HCT116 (cell line): ENCODE data around the gene CNTFR. TPM values are rescaled to one million over a fixed set of nuclear protein-coding genes. Genes with fewer than 3 reads are reported as not detected.

Experiments
- ATAC-seq: fragments of 200-7000 bp; cut with Tn5 transposase; 2 replicates; pipeline ENCODE4 v1.9.1; 2020; ENCODE audit warnings: mild to moderate bottlenecking, moderate library complexity
- BruUV-seq: library from RNA; stranded (reverse); fragments of 400-500 nt; replicated peaks from 2 replicates; lab custom pipeline; 2021; lab: Mats Ljungman, UMichigan
- CTCF ChIA-PET: fragments of 300-600 bp; sonication (Branson Sonifier 250); formaldehyde crosslinking; loops from one replicate; lab custom pipeline; 2021; ENCODE audit warnings: antibody characterized with exemption; lab: Charles Lee
- POLR2A ChIA-PET: fragments of 300-600, 350-600 bp; sonication (Branson Sonifier 250); formaldehyde crosslinking; loops from one replicate; lab custom pipeline; 2021; ENCODE audit warnings: antibody characterized with exemption; lab: Charles Lee
- RAD21 ChIA-PET, 2 experiments: fragments of 300-600 bp; sonication (Branson Sonifier 250); formaldehyde crosslinking; loops; one replicate each; lab custom pipeline; 2023; ENCODE audit warnings: low total read pairs in 2 of 2; ENCODE audit not compliant: uncharacterized antibody in 2 of 2, unreplicated experiment in 2 of 2, low non-redundant PET in 1 of 2; lab: Charles Lee
- DNase-seq: peaks from one replicate; pipeline ENCODE4 v3.0.0-alpha.2; 2010; ENCODE audit warnings: low read depth, low spot score
- H2AFZ ChIP-seq: fragments of 200-600 bp; shearing (Covaris generic), sonication (generic); 2 replicates; pipeline ENCODE4 v1.6.1; 2017; ENCODE audit warnings: low read depth, mixed run types, mixed read lengths, antibody characterized with exemption, low read length; ENCODE audit not compliant: poor library complexity, severe bottlenecking
- H3K27ac ChIP-seq: 2 replicates; pipeline ENCODE4 v1.5.1; 2012; ENCODE audit warnings: low read depth, low read length
- H3K27me3 ChIP-seq: fragments of 200-600 bp; sonication (generic); 2 replicates; pipeline ENCODE4 v1.6.1; 2016; ENCODE audit warnings: mixed run types, low read length, mixed read lengths; ENCODE audit not compliant: insufficient read depth
- H3K36me3 ChIP-seq, 2 experiments: fragments of 200-500 bp in 1 of 2; fragments of 200-600 bp in 1 of 2; sonication (Bioruptor generic) in 1 of 2; sonication (generic) in 1 of 2; 2 replicates each; pipeline versions ENCODE4 v1.5.1 to v1.6.1; 2014 to 2016; ENCODE audit warnings: low read length in 2 of 2, inconsistent platforms in 1 of 2, mixed read lengths in 1 of 2, mixed run types in 1 of 2; ENCODE audit not compliant: insufficient read depth in 2 of 2, control insufficient read depth in 1 of 2
- H3K4me1 ChIP-seq, 2 experiments: fragments of 200-600 bp in 1 of 2; sonication (generic) in 1 of 2; 2 replicates each; pipeline versions ENCODE4 v1.5.1 to v1.6.1; 2012 to 2017; ENCODE audit warnings: low read length in 2 of 2, inconsistent platforms in 1 of 2, mild to moderate bottlenecking in 1 of 2, mixed read lengths in 1 of 2, mixed run types in 1 of 2, moderate library complexity in 1 of 2; ENCODE audit not compliant: insufficient read depth in 2 of 2, control insufficient read depth in 1 of 2
- H3K4me2 ChIP-seq: fragments of 200-600 bp; sonication (generic); 2 replicates; pipeline ENCODE4 v1.6.1; 2017; ENCODE audit warnings: mixed run types, low read length, mixed read lengths
- H3K4me3 ChIP-seq, 2 experiments: fragments of 200-600 bp in 1 of 2; sonication (generic) in 1 of 2; replicated peaks in 1 of 2; 2 replicates each; pipeline ENCODE4 v1.5.1; 2011 to 2016; ENCODE audit warnings: low read length in 2 of 2, control low read depth in 1 of 2, low read depth in 1 of 2, mild to moderate bottlenecking in 1 of 2, mixed read lengths in 1 of 2, mixed run types in 1 of 2
- H3K79me2 ChIP-seq: fragments of 200-600 bp; sonication (generic); 2 replicates; pipeline ENCODE4 v1.6.1; 2017; ENCODE audit warnings: mild to moderate bottlenecking, mixed run types, low read length, moderate library complexity, mixed read lengths; ENCODE audit not compliant: insufficient read depth
- H3K9ac ChIP-seq: fragments of 200-600 bp; sonication (generic); 2 replicates; pipeline ENCODE4 v1.6.1; 2016; ENCODE audit warnings: low read length, mixed read lengths
- H3K9me2 ChIP-seq: fragments of 200-600 bp; sonication (generic), shearing (Covaris generic); 2 replicates; pipeline ENCODE4 v1.6.1; 2017; ENCODE audit warnings: mixed run types, mild to moderate bottlenecking, moderate library complexity; ENCODE audit not compliant: insufficient read depth
- H3K9me3 ChIP-seq, 2 experiments: fragments of 200-500 bp in 1 of 2; fragments of 200-600 bp in 1 of 2; sonication (Bioruptor generic) in 1 of 2; sonication (generic) in 1 of 2; 2 replicates each; pipeline ENCODE4 v1.6.1; 2014 to 2017; ENCODE audit warnings: low read length in 2 of 2, mixed read lengths in 2 of 2, inconsistent platforms in 1 of 2, low read depth in 1 of 2, mild to moderate bottlenecking in 1 of 2, mixed run types in 1 of 2, moderate library complexity in 1 of 2; ENCODE audit not compliant: control insufficient read depth in 1 of 2, insufficient read depth in 1 of 2
- H4K20me1 ChIP-seq: fragments of 200-600 bp; sonication (generic), shearing (Covaris generic); 2 replicates; pipeline ENCODE4 v1.6.1; 2017; ENCODE audit warnings: mixed run types, mild to moderate bottlenecking, moderate library complexity; ENCODE audit not compliant: insufficient read depth
- CBX3 ChIP-seq: IDR thresholded peaks from 2 replicates; pipeline ENCODE4 v1.6.1; 2012; ENCODE audit warnings: low read depth
- EGR1 ChIP-seq: IDR thresholded peaks from 2 replicates; pipeline ENCODE4 v1.6.1; 2012; ENCODE audit warnings: low read depth
- JUND ChIP-seq: IDR thresholded peaks from 2 replicates; pipeline ENCODE4 v1.6.1; 2012
- POLR2A ChIP-seq: IDR thresholded peaks from 2 replicates; pipeline ENCODE4 v1.7.0; 2011; ENCODE audit warnings: borderline replicate concordance; ENCODE audit not compliant: insufficient read depth, insufficient read length; ENCODE audit errors: extremely low read depth
- POLR2AphosphoS5 ChIP-seq: IDR thresholded peaks from 2 replicates; pipeline ENCODE4 v1.6.1; 2011; ENCODE audit warnings: mild to moderate bottlenecking, low read depth, low read length, moderate library complexity
- SIN3A ChIP-seq: IDR thresholded peaks from 2 replicates; pipeline ENCODE4 v1.6.1; 2012; ENCODE audit warnings: low read depth
- SP1 ChIP-seq: IDR thresholded peaks from 2 replicates; pipeline ENCODE4 v1.6.1; 2012; ENCODE audit warnings: low read depth
- YY1 ChIP-seq: IDR thresholded peaks from 2 replicates; pipeline ENCODE4 v1.6.1; 2011; ENCODE audit warnings: low read length, low read depth, moderate library complexity, mild to moderate bottlenecking; ENCODE audit not compliant: insufficient replicate concordance; ENCODE audit errors: extremely low read depth
- ZFX ChIP-seq: fragments of 450-650 bp; IDR thresholded peaks from 2 replicates; pipeline ENCODE4 v1.6.1; 2017
- intact Hi-C: fragments of 100-400 bp; cut with micrococcal nuclease; formaldehyde crosslinking; loops from 2 replicates; pipeline ENCODE4 v1.10.0; 2022
- total RNA-seq: library from RNA; stranded (reverse); gene quantifications from one replicate; pipeline ENCODE4 v1.2.1, GENCODE V29; 2021; ENCODE audit not compliant: unreplicated experiment
- TF ChIP-seq, protein P1 (sequence below): IDR thresholded peaks from 2 replicates; pipeline ENCODE4 v1.6.1; 2012; ENCODE audit warnings: low read depth
- TF ChIP-seq, protein P2 (sequence below), 3 experiments: fragments of 200-600 bp in 1 of 3; sonication (generic) in 1 of 3; IDR thresholded peaks in 2 of 3; conservative IDR thresholded peaks in 1 of 3; 2 replicates each; pipeline ENCODE4 v1.5.1; 2012 to 2017; ENCODE audit warnings: low read depth in 2 of 3, low read length in 2 of 3, antibody characterized with exemption in 1 of 3, borderline replicate concordance in 1 of 3, control low read depth in 1 of 3, mild to moderate bottlenecking in 1 of 3, mixed read lengths in 1 of 3, mixed run types in 1 of 3, moderate library complexity in 1 of 3; ENCODE audit not compliant: insufficient read depth in 1 of 3

Gene CNTFR
- total RNA-seq, 1 experiment from 2014 or later = not detected

DNA sequence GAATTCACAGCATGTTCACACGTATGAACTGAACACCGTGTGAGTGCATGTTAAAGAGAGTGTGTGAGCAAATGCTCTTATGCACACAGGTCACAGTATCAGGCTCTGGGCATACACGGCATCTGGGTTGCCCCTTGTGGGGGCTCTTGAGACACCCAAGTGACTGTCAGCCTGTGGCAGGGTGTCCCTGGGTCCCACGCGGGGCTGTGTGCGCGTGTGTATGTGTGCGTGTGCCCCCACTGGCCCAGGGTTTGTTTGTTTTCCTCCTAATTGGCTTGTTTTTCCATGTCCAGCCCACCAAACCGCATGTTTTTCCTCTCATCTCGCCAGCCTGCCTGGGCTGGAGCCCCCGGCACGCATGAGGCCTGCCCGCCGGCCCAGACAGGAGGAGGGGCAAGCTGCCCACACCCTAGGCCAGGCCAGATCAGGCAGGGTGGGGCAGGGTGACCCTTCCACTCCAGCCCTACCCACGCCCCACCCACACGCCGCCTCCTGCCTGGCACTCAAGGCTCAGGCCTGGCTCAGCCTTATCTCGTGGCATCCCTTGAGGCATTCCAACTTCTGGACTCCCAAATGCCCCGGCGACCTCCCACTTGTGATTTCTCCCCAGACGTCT, 28.8 kb downstream of the CNTFR start (continued):
- TF ChIP-seq, protein P1, sequence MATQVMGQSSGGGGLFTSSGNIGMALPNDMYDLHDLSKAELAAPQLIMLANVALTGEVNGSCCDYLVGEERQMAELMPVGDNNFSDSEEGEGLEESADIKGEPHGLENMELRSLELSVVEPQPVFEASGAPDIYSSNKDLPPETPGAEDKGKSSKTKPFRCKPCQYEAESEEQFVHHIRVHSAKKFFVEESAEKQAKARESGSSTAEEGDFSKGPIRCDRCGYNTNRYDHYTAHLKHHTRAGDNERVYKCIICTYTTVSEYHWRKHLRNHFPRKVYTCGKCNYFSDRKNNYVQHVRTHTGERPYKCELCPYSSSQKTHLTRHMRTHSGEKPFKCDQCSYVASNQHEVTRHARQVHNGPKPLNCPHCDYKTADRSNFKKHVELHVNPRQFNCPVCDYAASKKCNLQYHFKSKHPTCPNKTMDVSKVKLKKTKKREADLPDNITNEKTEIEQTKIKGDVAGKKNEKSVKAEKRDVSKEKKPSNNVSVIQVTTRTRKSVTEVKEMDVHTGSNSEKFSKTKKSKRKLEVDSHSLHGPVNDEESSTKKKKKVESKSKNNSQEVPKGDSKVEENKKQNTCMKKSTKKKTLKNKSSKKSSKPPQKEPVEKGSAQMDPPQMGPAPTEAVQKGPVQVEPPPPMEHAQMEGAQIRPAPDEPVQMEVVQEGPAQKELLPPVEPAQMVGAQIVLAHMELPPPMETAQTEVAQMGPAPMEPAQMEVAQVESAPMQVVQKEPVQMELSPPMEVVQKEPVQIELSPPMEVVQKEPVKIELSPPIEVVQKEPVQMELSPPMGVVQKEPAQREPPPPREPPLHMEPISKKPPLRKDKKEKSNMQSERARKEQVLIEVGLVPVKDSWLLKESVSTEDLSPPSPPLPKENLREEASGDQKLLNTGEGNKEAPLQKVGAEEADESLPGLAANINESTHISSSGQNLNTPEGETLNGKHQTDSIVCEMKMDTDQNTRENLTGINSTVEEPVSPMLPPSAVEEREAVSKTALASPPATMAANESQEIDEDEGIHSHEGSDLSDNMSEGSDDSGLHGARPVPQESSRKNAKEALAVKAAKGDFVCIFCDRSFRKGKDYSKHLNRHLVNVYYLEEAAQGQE = no peak
- no peak for TF ChIP-seq ZFX
- no peak for TF ChIP-seq SP1
- no peak for TF ChIP-seq POLR2A

DNA sequence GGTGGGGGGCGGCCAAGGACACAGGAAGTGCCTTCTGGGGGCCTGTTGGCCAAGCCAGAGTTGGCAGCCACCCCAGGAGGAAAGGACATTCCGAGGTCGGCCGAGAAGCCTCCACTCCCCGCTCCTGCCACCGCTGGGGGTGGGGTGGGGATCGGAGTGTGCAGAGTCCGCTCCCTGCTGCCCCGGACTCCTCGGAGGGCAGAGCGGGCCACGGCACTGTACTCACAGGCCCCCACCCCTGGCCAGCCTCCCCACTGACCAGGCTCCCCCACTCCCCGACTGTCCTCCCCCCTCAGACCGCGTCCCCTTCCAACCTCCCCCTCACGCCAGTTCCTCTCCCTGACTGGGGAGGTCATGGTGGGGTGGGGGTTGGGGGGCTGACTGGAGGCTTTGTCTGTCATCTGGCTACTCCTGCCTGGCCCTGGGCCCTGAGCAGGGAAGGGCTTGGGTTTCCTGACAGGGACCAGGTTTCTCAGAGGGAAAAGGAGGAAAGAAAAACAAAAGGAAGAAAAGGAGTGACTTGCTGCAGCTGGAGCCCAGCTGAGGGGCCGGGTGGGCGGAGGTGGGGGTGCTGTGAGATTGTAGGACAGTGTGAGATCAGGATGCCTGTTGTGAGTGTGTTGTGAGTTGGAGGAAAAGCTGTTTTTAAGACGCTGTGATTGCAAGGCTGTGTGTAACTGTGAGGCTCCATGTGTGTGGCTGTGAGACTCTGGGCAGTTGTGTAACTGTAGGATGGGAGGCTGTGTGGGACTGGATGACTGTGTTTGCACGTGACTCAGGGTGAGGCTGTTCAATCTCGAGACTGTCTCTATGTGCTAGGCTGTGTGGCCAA, 29.7 kb downstream of the CNTFR start:
- Histone ChIP-seq H3K4me2 (no peak overlapping the region), H3K9ac (no peak overlapping the region), H3K4me3 (no peak overlapping the region), H3K9me3 (no peaks in the 10 kb centered on the region), H3K4me1 (no peaks in the 10 kb centered on the region), H3K9me2 (no peaks in the 10 kb centered on the region), H3K27me3 (no peaks in the 10 kb centered on the region), H2AFZ (no peak overlapping the region), H4K20me1 (no peaks in the 10 kb centered on the region), H3K27ac (no peak overlapping the region), H3K36me3 (no peaks in the 10 kb centered on the region), H3K79me2 (no peaks in the 10 kb centered on the region)
- intact Hi-C loops = no loop called here
- no TSS peak for BruUV-seq
- ChIA-PET POLR2A (interaction anchor here (0.5 kb wide), 1 partner anchor 780 kb away, joined by 5 read pairs; no protein-coding TSS in a partner anchor), RAD21 (no interaction called here), CTCF (no interaction called here)
- ATAC-seq (peak; percentile 44), DNase-seq (no peak)
- TF ChIP-seq POLR2AphosphoS5 (no peak), SIN3A (no peak), YY1 (no peak), EGR1 (no peak), JUND (no peak), POLR2A (no peak), CBX3 (no peak)
- TF ChIP-seq, protein P2, sequence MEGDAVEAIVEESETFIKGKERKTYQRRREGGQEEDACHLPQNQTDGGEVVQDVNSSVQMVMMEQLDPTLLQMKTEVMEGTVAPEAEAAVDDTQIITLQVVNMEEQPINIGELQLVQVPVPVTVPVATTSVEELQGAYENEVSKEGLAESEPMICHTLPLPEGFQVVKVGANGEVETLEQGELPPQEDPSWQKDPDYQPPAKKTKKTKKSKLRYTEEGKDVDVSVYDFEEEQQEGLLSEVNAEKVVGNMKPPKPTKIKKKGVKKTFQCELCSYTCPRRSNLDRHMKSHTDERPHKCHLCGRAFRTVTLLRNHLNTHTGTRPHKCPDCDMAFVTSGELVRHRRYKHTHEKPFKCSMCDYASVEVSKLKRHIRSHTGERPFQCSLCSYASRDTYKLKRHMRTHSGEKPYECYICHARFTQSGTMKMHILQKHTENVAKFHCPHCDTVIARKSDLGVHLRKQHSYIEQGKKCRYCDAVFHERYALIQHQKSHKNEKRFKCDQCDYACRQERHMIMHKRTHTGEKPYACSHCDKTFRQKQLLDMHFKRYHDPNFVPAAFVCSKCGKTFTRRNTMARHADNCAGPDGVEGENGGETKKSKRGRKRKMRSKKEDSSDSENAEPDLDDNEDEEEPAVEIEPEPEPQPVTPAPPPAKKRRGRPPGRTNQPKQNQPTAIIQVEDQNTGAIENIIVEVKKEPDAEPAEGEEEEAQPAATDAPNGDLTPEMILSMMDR (IDR thresholded peaks at IDR 0.05 in 2 of 3, conservative IDR thresholded peaks at IDR 0.05 in 1 of 3; ENCODE audit: borderline replicate concordance in 1 of 3, insufficient read depth in 1 of 3, low read depth in 2 of 3, low read length in 2 of 3) = no peak
